SU-DHL-6 (cell line): ENCODE data around the gene STPG3.

Experiments
- CTCF ChIP-seq: fragments of 200-600 bp; sonication (generic); IDR thresholded peaks from one replicate; pipeline ENCODE4 v1.5.1; 2017; ENCODE audit warnings: antibody characterized with exemption, mild to moderate bottlenecking, low read length, moderate library complexity; ENCODE audit not compliant: insufficient read depth, poor library complexity, severe bottlenecking
- EZH2phosphoT487 ChIP-seq: fragments of 200-600 bp; sonication (generic), shearing (Covaris generic); conservative IDR thresholded peaks from 2 replicates; pipeline ENCODE4 v1.6.1; 2018; ENCODE audit warnings: mild to moderate bottlenecking, antibody characterized with exemption, low read length, moderate library complexity, mixed read lengths

GRCh38 chr9:137270929-137271695, 20.0 kb downstream of the STPG3 start:
- TF ChIP-seq CTCF = no peak
- TF ChIP-seq EZH2phosphoT487 = no peak
